ENCODE results near the gene VIT. TPM values are rescaled to one million over a fixed set of nuclear protein-coding genes. Genes with fewer than 3 reads are reported as not detected.

VIT gene
- total RNA-seq, 2 donors from 2014 or later = not detected

GRCh38 chr2:36792951-36793350 is 96.4 kb downstream of the VIT start:
- Mint-ChIP-seq H3K4me1 (no peaks in the 10 kb centered on the region), H3K4me3 (no peak overlapping the region), H3K27me3 (peaks cover 54% of the 10 kb centered on the region), H3K36me3 (ENCODE audit: low read depth) (peaks cover 5% of the 10 kb centered on the region), H3K27ac (no peak overlapping the region)
- H3K9me3 ChIP-seq (ENCODE audit: control insufficient read depth, low read length, poor library complexity, severe bottlenecking) = no peaks in the 10 kb centered on the region
- no peak for DNase-seq
- no peak for ATAC-seq

- no peak for ATAC-seq
- H3K9me3 ChIP-seq (ENCODE audit: control insufficient read depth, low read length, poor library complexity, severe bottlenecking) = no peaks in the 10 kb centered on the region
- no peak overlapping the region for H3K27ac Mint-ChIP-seq
- no peaks in the 10 kb centered on the region for H3K4me1 Mint-ChIP-seq
- peaks cover 5% of the 10 kb centered on the region for H3K36me3 Mint-ChIP-seq (ENCODE audit: low read depth)
- no peak for DNase-seq
- H3K27me3 Mint-ChIP-seq = peaks cover 43% of the 10 kb centered on the region
- H3K4me3 Mint-ChIP-seq = no peak overlapping the region
Measured at GRCh38 chr2:36797324-36798070, 101.0 kb downstream of the VIT start.

- ATAC-seq (no peak), DNase-seq (no peak)
- H3K4me1 Mint-ChIP-seq = no peaks in the 10 kb centered on the region
- peaks cover 42% of the 10 kb centered on the region for H3K27me3 Mint-ChIP-seq
- no peak overlapping the region for H3K4me3 Mint-ChIP-seq
- H3K36me3 Mint-ChIP-seq (ENCODE audit: low read depth) = peaks cover 5% of the 10 kb centered on the region
- no peak overlapping the region for H3K27ac Mint-ChIP-seq
- H3K9me3 ChIP-seq (ENCODE audit: control insufficient read depth, low read length, poor library complexity, severe bottlenecking) = no peaks in the 10 kb centered on the region
Measured at GRCh38 chr2:36798724-36799123, 102.2 kb downstream of the VIT start.

- Mint-ChIP-seq H3K27ac (no peak overlapping the region), H3K4me3 (peak overlapping the region; percentile 25), H3K36me3 (ENCODE audit: low read depth) (peaks cover 5% of the 10 kb centered on the region), H3K4me1 (no peaks in the 10 kb centered on the region), H3K27me3 (peaks cover 42% of the 10 kb centered on the region)
- DNase-seq (no peak), ATAC-seq (no peak)
- H3K9me3 ChIP-seq (ENCODE audit: control insufficient read depth, low read length, poor library complexity, severe bottlenecking) = no peaks in the 10 kb centered on the region
Measured at GRCh38 chr2:36800381-36800780, 103.9 kb downstream of the VIT start.

- no peaks in the 10 kb centered on the region for H3K9me3 ChIP-seq (ENCODE audit: control insufficient read depth, low read length, poor library complexity, severe bottlenecking)
- Mint-ChIP-seq H3K27ac (no peak overlapping the region), H3K36me3 (ENCODE audit: low read depth) (peaks cover 5% of the 10 kb centered on the region), H3K27me3 (peaks cover 40% of the 10 kb centered on the region), H3K4me3 (no peak overlapping the region), H3K4me1 (no peaks in the 10 kb centered on the region)
- ATAC-seq (no peak), DNase-seq (no peak)
Measured at GRCh38 chr2:36801088-36801487, 104.6 kb downstream of the VIT start.

GRCh38 chr2:36802952-36803351 is 106.4 kb downstream of the VIT start:
- Mint-ChIP-seq H3K4me3 (no peak overlapping the region), H3K4me1 (no peaks in the 10 kb centered on the region), H3K36me3 (ENCODE audit: low read depth) (no peaks in the 10 kb centered on the region), H3K27ac (no peak overlapping the region), H3K27me3 (peaks cover 37% of the 10 kb centered on the region)
- DNase-seq = no peak
- no peaks in the 10 kb centered on the region for H3K9me3 ChIP-seq (ENCODE audit: control insufficient read depth, low read length, poor library complexity, severe bottlenecking)
- ATAC-seq = no peak

- H3K27me3 Mint-ChIP-seq = peaks cover 15% of the 10 kb centered on the region
- H3K4me1 Mint-ChIP-seq = no peaks in the 10 kb centered on the region
- no peak for DNase-seq
- no peaks in the 10 kb centered on the region for H3K9me3 ChIP-seq (ENCODE audit: control insufficient read depth, low read length, poor library complexity, severe bottlenecking)
- ATAC-seq = no peak
- H3K27ac Mint-ChIP-seq = no peak overlapping the region
- no peak overlapping the region for H3K4me3 Mint-ChIP-seq
- no peaks in the 10 kb centered on the region for H3K36me3 Mint-ChIP-seq (ENCODE audit: low read depth)
Measured at GRCh38 chr2:36805635-36806224, 109.2 kb downstream of the VIT start.

- no peak overlapping the region for H3K4me3 Mint-ChIP-seq
- no peak overlapping the region for H3K27ac Mint-ChIP-seq
Measured at GRCh38 chr2:36807223-36807886, 110.8 kb downstream of the VIT start.

GRCh38 chr2:36808386-36809068 is 112.0 kb downstream of the VIT start:
- H3K27ac Mint-ChIP-seq = no peak overlapping the region
- no peak overlapping the region for H3K4me3 Mint-ChIP-seq
- no peaks in the 10 kb centered on the region for H3K36me3 Mint-ChIP-seq (ENCODE audit: low read depth)
- H3K9me3 ChIP-seq (ENCODE audit: control insufficient read depth, low read length, poor library complexity, severe bottlenecking) = no peaks in the 10 kb centered on the region
- no peaks in the 10 kb centered on the region for H3K4me1 Mint-ChIP-seq
- ATAC-seq (no peak), DNase-seq (no peak)
- H3K27me3 Mint-ChIP-seq = peaks cover 16% of the 10 kb centered on the region

More at GRCh38 chr2:36807223-36807886, 110.8 kb downstream of the VIT start:
- H3K9me3 ChIP-seq (ENCODE audit: control insufficient read depth, low read length, poor library complexity, severe bottlenecking) = no peaks in the 10 kb centered on the region
- Mint-ChIP-seq H3K4me1 (no peaks in the 10 kb centered on the region), H3K36me3 (ENCODE audit: low read depth) (no peaks in the 10 kb centered on the region), H3K27me3 (peaks cover 15% of the 10 kb centered on the region)
- ATAC-seq (no peak), DNase-seq (no peak)

- H3K4me3 Mint-ChIP-seq = no peak overlapping the region
- H3K9me3 ChIP-seq (ENCODE audit: control insufficient read depth, low read length, poor library complexity, severe bottlenecking) = no peaks in the 10 kb centered on the region
- H3K27ac Mint-ChIP-seq = no peak overlapping the region
- ATAC-seq = no peak
- H3K27me3 Mint-ChIP-seq = peaks cover 21% of the 10 kb centered on the region
- no peaks in the 10 kb centered on the region for H3K36me3 Mint-ChIP-seq (ENCODE audit: low read depth)
- H3K4me1 Mint-ChIP-seq = no peaks in the 10 kb centered on the region
- DNase-seq = no peak
Measured at GRCh38 chr2:36809069-36809445, 112.5 kb downstream of the VIT start.

- no peaks in the 10 kb centered on the region for H3K9me3 ChIP-seq (ENCODE audit: control insufficient read depth, low read length, poor library complexity, severe bottlenecking)
- Mint-ChIP-seq H3K27ac (no peak overlapping the region), H3K27me3 (peaks cover 17% of the 10 kb centered on the region), H3K4me3 (no peak overlapping the region), H3K36me3 (ENCODE audit: low read depth) (no peaks in the 10 kb centered on the region), H3K4me1 (no peaks in the 10 kb centered on the region)
- DNase-seq = no peak
- ATAC-seq = no peak
Measured at GRCh38 chr2:36811071-36811470, 114.6 kb downstream of the VIT start.

GRCh38 chr2:36812196-36812595 is 115.7 kb downstream of the VIT start:
- Mint-ChIP-seq H3K36me3 (ENCODE audit: low read depth) (no peaks in the 10 kb centered on the region), H3K27me3 (peaks cover 11% of the 10 kb centered on the region), H3K27ac (no peak overlapping the region), H3K4me1 (no peaks in the 10 kb centered on the region), H3K4me3 (no peak overlapping the region)
- ATAC-seq (no peak), DNase-seq (no peak)
- H3K9me3 ChIP-seq (ENCODE audit: control insufficient read depth, low read length, poor library complexity, severe bottlenecking) = no peaks in the 10 kb centered on the region

- Mint-ChIP-seq H3K27me3 (peaks cover 10% of the 10 kb centered on the region), H3K4me1 (no peaks in the 10 kb centered on the region), H3K27ac (no peak overlapping the region), H3K36me3 (ENCODE audit: low read depth) (no peaks in the 10 kb centered on the region), H3K4me3 (no peak overlapping the region)
- no peaks in the 10 kb centered on the region for H3K9me3 ChIP-seq (ENCODE audit: control insufficient read depth, low read length, poor library complexity, severe bottlenecking)
- ATAC-seq (no peak), DNase-seq (no peak)
Measured at GRCh38 chr2:36818542-36818941, 122.0 kb downstream of the VIT start.
